Tibial nerve (tissue), 4 donors: ENCODE measurements around the gene TRIM3. TPM values are rescaled to one million over a fixed set of nuclear protein-coding genes. Genes with fewer than 3 reads are reported as not detected.

Experiments used
- DNase-seq, 2 donors: peaks; one replicate each; pipeline ENCODE4 v3.0.0-alpha.2; 2019; ENCODE audit warnings: low spot score in 2 of 2
- H3K27ac ChIP-seq, 4 donors: fragments of 200-600 bp; sonication (generic) in 3 of 4; one replicate each; pipeline ENCODE4 v1.5.1; 2017 to 2019; ENCODE audit warnings: mild to moderate bottlenecking in 1 of 4
- H3K27me3 ChIP-seq, 2 donors: fragments of 200-600 bp; sonication (generic) in 1 of 2; one replicate each; pipeline versions ENCODE4 v1.5.1 to v1.6.0; 2017 to 2019
- H3K36me3 ChIP-seq, 3 donors: fragments of 200-600 bp; sonication (generic); one replicate each; pipeline ENCODE4 v1.5.1; 2018 to 2019
- H3K4me1 ChIP-seq, 4 donors: fragments of 200-600 bp; sonication (generic) in 3 of 4; one replicate each; pipeline ENCODE4 v1.5.1; 2017 to 2019
- H3K4me3 ChIP-seq, 4 donors: fragments of 200-600 bp; sonication (generic) in 3 of 4; one replicate each; pipeline ENCODE4 v1.5.1; 2017 to 2019; ENCODE audit warnings: mild to moderate bottlenecking in 1 of 4, moderate library complexity in 1 of 4
- H3K9me3 ChIP-seq, 4 donors: fragments of 200-600 bp; sonication (generic) in 3 of 4; one replicate each; pipeline ENCODE4 v1.5.1; 2017 to 2019
- EP300 ChIP-seq, 2 donors: sonication (generic); formaldehyde crosslinking; IDR thresholded peaks; one replicate each; pipeline ENCODE4 v1.6.1; 2017; ENCODE audit warnings: antibody characterized with exemption in 2 of 2, mild to moderate bottlenecking in 1 of 2
- POLR2A ChIP-seq, 2 donors: fragments of 450-650 bp; IDR thresholded peaks; one replicate each; pipeline ENCODE4 v1.6.1; 2017; ENCODE audit warnings: antibody characterized with exemption in 2 of 2, mild to moderate bottlenecking in 2 of 2, moderate library complexity in 2 of 2
- WGBS, 2 donors: methylation state at CpG; one replicate each; pipeline ENCODE4 v1.1.5; 2018; 5-methylcytosine and 5-hydroxymethylcytosine counted together
- total RNA-seq, 4 donors: library from RNA; depleted of rRNA; stranded (reverse); fragments of >200 nt; gene quantifications; one replicate each; pipeline ENCODE4 v1.1.0, GENCODE V29; 2016
- TF ChIP-seq, protein P1 (sequence below), 5 experiments: fragments of 200-600 bp in 3 of 5; fragments of 450-650 bp in 2 of 5; sonication (generic) in 3 of 5; IDR thresholded peaks; one replicate each; pipeline ENCODE4 v1.5.1; 2016 to 2019; ENCODE audit warnings: antibody characterized with exemption in 5 of 5, mild to moderate bottlenecking in 3 of 5, moderate library complexity in 2 of 5

TRIM3 gene
- total RNA-seq, 4 donors from 2014 or later: 25.6 to 47.7 (median 31.8) TPM

DNA sequence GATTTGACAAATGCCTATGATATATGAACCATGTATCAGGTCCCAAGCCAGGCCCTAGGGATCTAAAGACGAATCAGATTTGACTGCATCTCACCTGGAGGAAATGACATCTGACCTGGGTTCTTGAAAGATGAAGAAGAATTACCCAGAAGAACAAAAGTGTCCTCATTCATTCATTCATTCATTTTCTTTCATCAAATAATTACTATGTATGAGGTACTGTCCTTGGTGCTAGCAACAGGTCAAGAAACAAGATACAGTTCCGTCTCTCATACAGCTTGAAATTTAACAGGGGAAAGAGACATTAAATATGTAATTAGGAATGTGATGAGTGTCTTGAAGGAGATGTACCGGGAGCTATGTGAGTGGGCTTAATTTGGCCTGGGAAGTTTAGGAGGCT lies 53.1 kb downstream of the TRIM3 start:
- WGBS, 2 donors: 93 to 95% methylated on average over 3 of the region's 3 CpGs
- TF ChIP-seq POLR2A (IDR thresholded peaks at IDR 0.05): no peak
- TF ChIP-seq EP300 (IDR thresholded peaks at IDR 0.05): no peak
- TF ChIP-seq, protein P1, sequence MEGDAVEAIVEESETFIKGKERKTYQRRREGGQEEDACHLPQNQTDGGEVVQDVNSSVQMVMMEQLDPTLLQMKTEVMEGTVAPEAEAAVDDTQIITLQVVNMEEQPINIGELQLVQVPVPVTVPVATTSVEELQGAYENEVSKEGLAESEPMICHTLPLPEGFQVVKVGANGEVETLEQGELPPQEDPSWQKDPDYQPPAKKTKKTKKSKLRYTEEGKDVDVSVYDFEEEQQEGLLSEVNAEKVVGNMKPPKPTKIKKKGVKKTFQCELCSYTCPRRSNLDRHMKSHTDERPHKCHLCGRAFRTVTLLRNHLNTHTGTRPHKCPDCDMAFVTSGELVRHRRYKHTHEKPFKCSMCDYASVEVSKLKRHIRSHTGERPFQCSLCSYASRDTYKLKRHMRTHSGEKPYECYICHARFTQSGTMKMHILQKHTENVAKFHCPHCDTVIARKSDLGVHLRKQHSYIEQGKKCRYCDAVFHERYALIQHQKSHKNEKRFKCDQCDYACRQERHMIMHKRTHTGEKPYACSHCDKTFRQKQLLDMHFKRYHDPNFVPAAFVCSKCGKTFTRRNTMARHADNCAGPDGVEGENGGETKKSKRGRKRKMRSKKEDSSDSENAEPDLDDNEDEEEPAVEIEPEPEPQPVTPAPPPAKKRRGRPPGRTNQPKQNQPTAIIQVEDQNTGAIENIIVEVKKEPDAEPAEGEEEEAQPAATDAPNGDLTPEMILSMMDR (IDR thresholded peaks at IDR 0.05): no peak

DNA sequence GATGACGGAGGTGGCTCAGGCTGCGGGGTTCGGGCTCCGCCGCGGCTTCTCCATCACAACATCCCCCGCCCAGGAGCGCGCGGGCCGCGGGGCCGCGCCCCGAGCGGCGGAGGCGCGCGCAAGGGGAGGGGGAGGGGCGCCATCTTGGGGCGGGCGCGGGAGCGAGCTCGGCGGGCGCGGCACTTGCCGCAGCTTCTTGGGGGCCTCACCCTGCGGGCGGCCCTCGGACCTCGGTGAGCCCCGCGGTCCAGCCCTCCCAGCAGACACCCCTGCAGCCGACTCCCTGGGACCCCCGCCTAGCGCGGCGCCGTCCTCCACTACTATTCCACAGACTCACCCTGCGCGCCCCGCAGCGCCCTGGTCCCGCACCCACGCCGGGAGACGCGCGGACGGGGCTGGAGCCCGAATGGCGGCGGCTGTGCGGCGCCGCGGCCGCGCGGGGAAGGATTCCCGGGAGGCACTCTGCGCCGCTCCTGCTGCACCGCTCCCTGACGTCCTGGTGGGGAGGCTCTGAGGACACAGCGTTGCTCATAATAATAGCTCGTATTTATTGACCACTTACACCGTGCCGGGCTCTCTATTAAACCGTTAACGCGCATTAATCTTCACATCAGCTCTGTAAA lies 54.6 kb downstream of the TRIM3 start, which contains the start of gene APBB1:
TSS of gene APBB1 (minus strand) at position 86 of the 623 bp plus-strand sequence. CDS start 7,747 bp downstream, outside the sequence.
- no peaks in the 10 kb centered on the region for H3K27me3 ChIP-seq
- peak within 1 kb of the TSS; percentile 93 to 96 (median 94) for H3K27ac ChIP-seq
- 0 to 1% methylated on average over 20 to 50 of the region's 75 CpGs for WGBS, 2 donors
- H3K4me3 ChIP-seq: peak within 1 kb of the TSS; percentile 68 to 96 (median 71)
- no peaks in the 10 kb centered on the region for H3K36me3 ChIP-seq
- TF ChIP-seq, protein P1 (IDR thresholded peaks at IDR 0.05): peak in 2 of 5 experiments; percentile 24 to 41
- peak in 1 of 2 donors; percentile 22 for TF ChIP-seq EP300 (IDR thresholded peaks at IDR 0.05)
- peak; percentile 45 to 57 for TF ChIP-seq POLR2A (IDR thresholded peaks at IDR 0.05)
- DNase-seq: peak; percentile 40 to 58
- peaks cover 0 to 40% (median 8%) of the 10 kb centered on the region in 4 donors for H3K4me1 ChIP-seq
- no peaks in the 10 kb centered on the region for H3K9me3 ChIP-seq

More for the DNA sequence above, 53.1 kb downstream of the TRIM3 start:
- Histone ChIP-seq H3K27me3 (no peaks in the 10 kb centered on the region), H3K9me3 (no peaks in the 10 kb centered on the region), H3K4me3 (no peak overlapping the region), H3K4me1 (peaks cover 0 to 32% (median 8%) of the 10 kb centered on the region in 4 donors), H3K36me3 (no peaks in the 10 kb centered on the region), H3K27ac (no peak overlapping the region)
- DNase-seq: no peak

DNA sequence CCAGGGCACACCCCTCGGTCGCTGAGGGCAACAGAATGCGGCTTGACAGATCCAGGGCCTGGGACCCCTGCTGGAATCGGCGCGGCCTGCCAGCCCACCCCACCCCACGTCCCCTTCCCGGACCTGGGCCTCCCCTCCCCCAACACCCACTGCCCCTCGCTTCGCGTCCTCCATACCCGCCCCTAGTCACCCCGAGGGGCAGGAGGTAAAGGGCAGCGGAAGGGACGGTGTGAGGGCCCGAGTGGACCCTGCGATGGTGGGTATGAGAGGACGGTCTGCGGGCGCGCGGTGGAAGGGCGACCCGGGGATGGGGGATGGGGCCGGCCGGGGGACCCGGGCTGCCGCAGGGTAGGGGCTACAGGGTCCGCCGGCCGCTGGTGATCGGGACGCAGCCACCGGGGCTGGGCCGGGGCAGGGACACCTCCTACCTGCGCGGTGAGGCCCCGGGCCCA lies 55.2 kb downstream of the TRIM3 start:
- peak overlapping the region; percentile 93 to 96 (median 94) for H3K27ac ChIP-seq
- no peaks in the 10 kb centered on the region for H3K27me3 ChIP-seq
- H3K9me3 ChIP-seq: no peaks in the 10 kb centered on the region
- TF ChIP-seq EP300 (IDR thresholded peaks at IDR 0.05) (no peak), POLR2A (IDR thresholded peaks at IDR 0.05) (no peak)
- TF ChIP-seq, protein P1 (IDR thresholded peaks at IDR 0.05): no peak
- 1% methylated on average over 32 of the region's 38 CpGs; no CpG with 5 or more reads in 1 of the 2 donors for WGBS, 2 donors
- peaks cover 0 to 44% (median 8%) of the 10 kb centered on the region in 4 donors for H3K4me1 ChIP-seq
- peak overlapping the region; percentile 68 to 96 (median 71) for H3K4me3 ChIP-seq
- DNase-seq: no peak
- no peaks in the 10 kb centered on the region for H3K36me3 ChIP-seq

DNA sequence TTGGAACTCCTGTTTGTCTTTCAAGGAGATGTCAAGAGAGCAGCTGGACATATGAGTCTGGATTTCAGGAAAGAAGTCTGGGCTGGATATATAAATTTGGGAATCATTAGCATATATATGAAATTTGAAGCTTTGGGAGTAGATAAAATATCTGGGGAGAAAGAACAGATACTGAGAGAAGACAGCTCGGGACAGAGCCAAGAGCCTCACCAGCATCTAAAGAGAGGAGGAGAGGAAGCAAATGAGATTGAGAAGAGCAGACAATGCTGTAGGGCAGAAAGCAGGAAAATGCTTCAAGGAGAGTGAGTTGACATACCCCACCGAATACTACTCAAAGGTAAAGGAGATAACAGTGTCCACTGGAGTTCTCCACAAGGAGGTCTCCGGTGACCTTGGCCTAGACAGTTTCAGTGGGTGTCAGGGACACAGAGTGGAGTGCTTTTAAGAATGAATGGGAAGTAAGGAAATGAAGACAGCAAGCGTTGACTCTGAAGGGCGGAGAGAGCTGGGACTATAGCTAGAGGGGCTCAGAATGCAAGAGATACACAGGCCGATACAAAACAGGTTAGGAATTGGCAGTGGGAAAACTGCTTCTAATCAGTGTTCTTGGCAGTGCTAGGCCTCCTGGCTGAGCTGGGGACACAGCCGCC lies 55.7 kb downstream of the TRIM3 start:
- Histone ChIP-seq H3K4me1 (peaks cover 0 to 49% (median 8%) of the 10 kb centered on the region in 4 donors), H3K27ac (peak overlapping the region; percentile 93 to 96 (median 94))
- TF ChIP-seq POLR2A (IDR thresholded peaks at IDR 0.05) (no peak), EP300 (IDR thresholded peaks at IDR 0.05) (no peak)
- TF ChIP-seq, protein P1 (IDR thresholded peaks at IDR 0.05): no peak

DNA sequence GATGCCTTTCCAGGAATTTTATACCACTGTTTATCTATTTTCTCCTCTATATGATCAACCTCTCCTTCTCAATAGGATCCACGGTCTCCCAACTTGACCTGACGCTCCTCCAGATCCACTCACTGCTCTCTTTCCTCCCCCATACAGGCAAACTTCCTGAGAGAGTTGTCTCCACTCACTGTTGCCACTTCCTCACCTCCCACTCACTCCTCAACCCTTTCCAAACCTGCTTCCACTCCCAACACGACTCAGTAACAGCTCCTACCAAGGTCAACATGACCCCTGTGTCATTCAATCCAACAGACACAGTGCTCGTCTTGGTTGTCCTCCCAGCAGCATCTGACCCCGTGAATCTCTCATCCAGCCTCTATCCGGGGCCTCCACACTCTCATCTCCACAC lies 57.9 kb downstream of the TRIM3 start:
- H3K4me3 ChIP-seq: no peak overlapping the region
- H3K27ac ChIP-seq: no peak overlapping the region
- peaks cover 0 to 8% (median 0%) of the 10 kb centered on the region in 3 donors for H3K36me3 ChIP-seq
- 71 to 73% methylated on average over 6 of the region's 6 CpGs for WGBS, 2 donors
- no peaks in the 10 kb centered on the region for H3K27me3 ChIP-seq
- no peak for DNase-seq
- no peak for TF ChIP-seq POLR2A (IDR thresholded peaks at IDR 0.05)
- TF ChIP-seq, protein P1 (IDR thresholded peaks at IDR 0.05): no peak
- no peak for TF ChIP-seq EP300 (IDR thresholded peaks at IDR 0.05)
- peaks cover 0 to 60% (median 8%) of the 10 kb centered on the region in 4 donors for H3K4me1 ChIP-seq
- no peaks in the 10 kb centered on the region for H3K9me3 ChIP-seq

More for the DNA sequence above, 55.7 kb downstream of the TRIM3 start:
- Histone ChIP-seq H3K4me3 (peak overlapping the region; percentile 68 to 96 (median 71)), H3K9me3 (no peaks in the 10 kb centered on the region), H3K27me3 (no peaks in the 10 kb centered on the region), H3K36me3 (no peaks in the 10 kb centered on the region)
- DNase-seq: no peak
- 16 to 22% methylated on average over 7 of the region's 7 CpGs for WGBS, 2 donors
